Measurements from ENCODE around the gene OR1N2.
"Not testable (repeated sequence)": the region's sequence is repeated elsewhere in the genome, so short reads cannot be mapped to it uniquely, and the experiment has no call there.

The OR1N2 gene, protein sequence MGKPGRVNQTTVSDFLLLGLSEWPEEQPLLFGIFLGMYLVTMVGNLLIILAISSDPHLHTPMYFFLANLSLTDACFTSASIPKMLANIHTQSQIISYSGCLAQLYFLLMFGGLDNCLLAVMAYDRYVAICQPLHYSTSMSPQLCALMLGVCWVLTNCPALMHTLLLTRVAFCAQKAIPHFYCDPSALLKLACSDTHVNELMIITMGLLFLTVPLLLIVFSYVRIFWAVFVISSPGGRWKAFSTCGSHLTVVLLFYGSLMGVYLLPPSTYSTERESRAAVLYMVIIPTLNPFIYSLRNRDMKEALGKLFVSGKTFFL

DNA sequence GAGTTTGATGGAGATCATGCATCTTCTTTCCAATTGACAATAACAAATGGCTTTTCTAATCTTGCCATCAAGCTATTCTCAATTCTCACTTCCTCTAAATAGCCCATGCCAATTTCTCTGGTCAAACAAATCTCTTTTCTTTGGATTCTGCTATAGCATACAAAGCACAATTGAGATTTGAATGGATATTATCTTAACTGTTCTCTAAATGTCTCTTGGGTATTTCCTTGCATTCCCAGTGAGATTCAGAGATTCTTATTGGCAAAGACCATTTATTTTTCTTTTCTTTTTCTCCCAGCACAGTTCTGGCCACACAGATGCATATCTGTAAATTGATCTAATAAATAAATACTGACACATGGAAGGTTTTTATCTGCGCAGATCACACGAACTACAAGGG lies at the start of gene OR1N2:
OR1N2 (plus strand) TSS at position 301 of the 400 bp plus-strand sequence. CDS start 100 bp downstream, outside the sequence.
- DNase-seq = no peak

GRCh38 chr9:122506964-122507363 lies 45.9 kb upstream of the OR1N2 start:
- no peak for DNase-seq

DNA sequence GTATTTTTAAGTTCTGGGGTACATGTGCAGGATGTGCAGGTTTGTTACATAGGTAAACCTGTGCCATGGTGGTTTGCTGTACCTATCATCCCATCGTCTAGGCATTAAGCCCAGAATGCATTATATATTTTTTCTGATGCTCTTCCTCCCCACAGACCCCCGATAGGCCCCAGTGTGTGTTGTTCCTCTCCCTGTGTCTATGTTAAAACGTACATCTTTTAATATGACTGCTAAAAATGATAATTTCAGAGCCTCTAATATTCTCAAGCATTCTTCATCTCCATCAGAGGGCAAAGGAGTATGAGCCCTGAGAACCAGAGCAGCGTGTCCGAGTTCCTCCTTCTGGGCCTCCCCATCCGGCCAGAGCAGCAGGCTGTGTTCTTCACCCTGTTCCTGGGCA lies 42.4 kb upstream of the OR1N2 start, which contains the start of gene OR1J2:
OR1J2 (plus strand) TSS at position 301 of the 400 bp plus-strand sequence; CDS start at position 301, 0 bp downstream.
- DNase-seq = no peak

DNA sequence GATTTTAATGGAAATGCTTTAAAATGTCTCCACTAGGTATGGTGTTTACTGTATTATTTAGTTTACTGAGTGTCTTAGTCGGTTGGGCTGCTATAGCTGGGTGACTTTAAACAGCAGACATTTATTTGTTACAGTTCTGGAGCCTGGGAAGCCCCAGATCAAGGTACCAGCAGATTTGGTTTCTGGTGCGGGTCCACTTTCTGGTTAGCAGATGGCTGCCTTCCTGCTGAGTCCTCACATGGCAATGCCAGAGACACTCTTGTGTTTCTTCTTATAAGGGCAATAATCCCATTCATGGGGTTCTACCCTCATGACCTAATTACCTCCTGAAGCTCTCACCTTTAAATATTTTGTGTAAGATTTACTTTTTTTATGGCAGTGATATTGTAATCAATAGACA lies 34.7 kb upstream of the OR1N2 start:
- DNase-seq = no peak

DNA sequence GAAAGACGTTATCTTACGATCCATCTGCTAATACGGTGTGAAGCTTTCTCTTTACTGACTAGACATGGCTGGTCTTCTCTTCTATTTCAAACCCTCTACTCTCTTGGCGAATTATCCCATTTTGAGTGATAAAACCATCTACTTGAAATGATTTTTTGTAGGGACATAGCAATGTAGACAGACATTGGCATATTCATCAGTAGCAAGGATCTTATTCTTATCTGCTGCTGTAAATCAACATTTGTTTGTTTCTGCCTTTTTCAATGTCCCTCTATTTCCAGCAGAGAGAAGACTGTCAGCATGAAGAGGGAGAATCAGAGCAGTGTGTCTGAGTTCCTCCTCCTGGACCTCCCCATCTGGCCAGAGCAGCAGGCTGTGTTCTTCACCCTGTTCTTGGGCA lies 34.1 kb upstream of the OR1N2 start, which contains the start of gene OR1J4:
OR1J4 (plus strand) TSS at position 301 of the 400 bp plus-strand sequence; CDS start at position 301, 0 bp downstream.
- DNase-seq = no peak

GRCh38 chr9:122519376-122519775 lies 33.5 kb upstream of the OR1N2 start:
- no peak for DNase-seq

- no peak for DNase-seq
Observed at GRCh38 chr9:122526602-122527001, 26.3 kb upstream of the OR1N2 start.

DNA sequence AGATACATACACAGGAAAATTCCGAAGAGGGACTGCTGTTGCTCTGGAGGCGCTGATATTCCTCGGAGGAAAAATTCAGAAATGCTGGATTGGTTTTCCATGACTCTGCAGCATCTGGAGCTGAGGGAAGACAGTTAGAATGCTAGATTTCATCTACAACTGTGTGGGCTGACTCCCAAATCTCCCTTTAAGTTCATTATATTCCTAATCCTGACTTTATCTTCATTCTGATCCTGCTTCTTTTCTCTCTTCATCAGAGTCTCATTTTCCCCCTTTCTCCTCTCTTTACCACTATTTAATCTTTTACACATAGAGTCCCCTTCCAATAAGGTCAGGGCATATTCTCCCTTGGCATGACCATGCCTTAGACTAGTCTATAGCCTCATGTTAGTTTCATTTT lies 25.7 kb upstream of the OR1N2 start, which contains the start of gene OR1N1:
OR1N1 (minus strand) TSS at position 101 of the 400 bp plus-strand sequence; CDS start at position 101, 0 bp downstream.
- no peak for DNase-seq

GRCh38 chr9:122531157-122531556 lies 21.8 kb upstream of the OR1N2 start:
- not testable (repeated sequence) for DNase-seq

- DNase-seq = no peak
Observed at GRCh38 chr9:122536134-122536533, 16.8 kb upstream of the OR1N2 start.

DNA sequence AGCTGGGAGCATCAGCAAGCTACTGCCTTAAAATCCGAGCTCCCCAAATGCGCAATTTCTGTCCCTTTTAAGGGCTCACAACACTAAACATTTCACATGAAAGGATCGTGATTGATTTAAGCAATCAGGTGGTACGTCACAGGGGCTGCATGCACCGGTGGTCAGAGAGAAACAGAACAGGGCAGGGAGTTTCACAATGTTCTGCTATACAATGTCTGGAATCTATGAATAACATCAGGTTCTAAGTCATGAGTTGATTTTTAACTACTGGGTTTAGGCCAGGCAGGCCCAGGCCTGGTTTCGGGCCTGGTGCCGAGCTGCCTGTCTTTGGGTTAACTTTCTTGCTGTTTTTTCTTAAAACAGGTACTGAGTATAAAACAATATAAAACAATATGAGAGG lies 15.8 kb upstream of the OR1N2 start:
- not testable (repeated sequence) for DNase-seq

DNA sequence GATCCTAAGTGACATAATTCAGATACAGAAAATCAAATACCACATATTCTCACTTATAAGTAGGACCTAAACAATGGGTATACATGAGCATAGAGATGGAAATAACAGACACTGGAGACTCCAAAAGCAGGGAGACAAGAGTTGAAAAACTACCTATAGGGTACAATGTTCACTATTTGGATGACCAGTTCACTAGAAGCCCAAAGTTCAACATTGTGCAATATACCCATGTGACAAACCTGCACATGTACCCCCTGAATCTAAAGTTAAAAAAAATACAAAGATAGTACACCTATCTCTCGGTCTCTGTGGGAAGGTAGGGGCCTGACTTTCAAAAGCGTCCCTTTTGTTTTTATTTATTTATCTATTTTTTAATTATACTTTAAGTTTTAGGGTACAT lies 14.2 kb upstream of the OR1N2 start:
- DNase-seq = no peak

DNA sequence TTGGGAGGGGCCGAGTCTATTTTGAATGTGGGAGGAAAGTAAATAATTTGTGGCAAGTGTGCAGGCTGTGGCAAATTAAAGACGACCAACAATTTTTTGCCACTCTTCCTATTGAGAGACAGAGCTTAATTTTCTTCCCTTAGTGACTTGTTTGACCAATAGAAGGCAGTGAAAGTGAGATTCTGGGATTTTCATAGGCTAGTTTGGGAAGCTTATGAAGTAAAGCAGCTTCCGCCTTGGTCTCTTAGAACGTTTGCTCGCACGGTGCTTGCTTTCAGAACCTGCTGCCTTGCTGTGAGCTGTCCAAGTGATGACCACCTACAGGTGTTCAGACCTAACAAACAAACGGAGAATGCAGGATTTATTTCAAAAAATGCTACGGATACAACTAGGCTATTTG lies 6.7 kb upstream of the OR1N2 start:
- DNase-seq = no peak

- DNase-seq = no peak
Observed at GRCh38 chr9:122551371-122551770, 1.5 kb upstream of the OR1N2 start.

GRCh38 chr9:122561446-122561845 lies 8.5 kb downstream of the OR1N2 start:
- DNase-seq = no peak

GRCh38 chr9:122562134-122562760 lies 9.3 kb downstream of the OR1N2 start:
- DNase-seq = no peak

DNA sequence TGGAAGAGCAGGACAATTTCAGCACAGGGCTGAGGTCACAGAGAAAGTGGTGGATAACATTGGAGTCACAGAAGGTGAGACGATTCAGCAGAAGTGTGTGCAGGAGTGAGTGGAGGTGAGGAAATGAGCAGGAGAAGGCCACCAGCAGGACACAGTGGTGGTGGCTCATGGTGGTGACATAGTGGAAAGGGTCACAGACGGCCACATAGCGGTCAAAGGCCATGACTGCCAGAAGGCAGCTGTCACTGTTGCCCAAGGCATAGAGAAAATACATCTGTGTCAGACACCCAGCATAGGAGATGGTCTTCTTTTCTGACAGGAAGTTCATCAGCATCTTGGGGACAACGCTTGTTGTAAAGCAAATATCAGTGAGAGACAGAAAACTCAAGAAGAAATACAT lies 15.0 kb downstream of the OR1N2 start:
- DNase-seq = no peak

DNA sequence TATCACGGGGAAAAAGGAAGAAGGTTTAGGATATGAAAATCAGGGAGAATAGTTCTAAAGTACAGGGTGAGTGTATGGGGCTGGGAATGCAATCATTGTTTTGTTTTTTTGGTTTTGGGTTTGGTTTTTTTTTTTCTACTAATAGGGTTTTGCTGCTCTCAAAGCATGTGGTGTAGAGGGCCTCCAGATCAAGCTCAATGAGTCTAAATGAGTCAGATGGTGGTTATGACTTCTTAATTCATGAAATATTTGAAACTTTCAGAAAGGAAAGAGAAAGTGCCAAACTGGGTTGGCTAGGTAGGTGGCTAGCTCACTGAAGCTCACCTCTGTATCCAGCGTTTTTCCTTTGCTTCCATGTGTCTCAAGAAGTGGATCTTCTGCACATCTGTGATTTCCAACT lies 19.5 kb downstream of the OR1N2 start:
- DNase-seq = no peak

DNA sequence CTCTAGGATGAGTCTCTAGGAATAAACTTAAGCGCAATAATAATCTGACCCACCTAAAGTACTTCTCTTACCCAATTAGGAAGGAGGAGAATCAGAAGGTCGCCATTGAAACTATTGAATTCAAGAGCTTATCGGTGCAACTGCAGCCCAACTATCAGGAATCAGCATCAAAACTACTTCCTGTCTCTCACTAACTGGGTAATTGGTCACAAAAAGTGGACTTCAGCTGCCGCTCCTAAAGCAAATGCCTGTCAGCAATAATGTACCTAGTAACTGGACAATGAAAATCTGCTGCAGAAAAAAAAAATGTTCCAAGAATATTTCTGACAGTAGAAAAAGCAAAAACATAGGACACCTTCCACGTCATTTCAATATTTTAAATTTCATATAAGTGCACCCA lies 27.0 kb downstream of the OR1N2 start:
- DNase-seq = no peak

GRCh38 chr9:122580360-122580759 lies 27.4 kb downstream of the OR1N2 start:
- no peak for DNase-seq

DNA sequence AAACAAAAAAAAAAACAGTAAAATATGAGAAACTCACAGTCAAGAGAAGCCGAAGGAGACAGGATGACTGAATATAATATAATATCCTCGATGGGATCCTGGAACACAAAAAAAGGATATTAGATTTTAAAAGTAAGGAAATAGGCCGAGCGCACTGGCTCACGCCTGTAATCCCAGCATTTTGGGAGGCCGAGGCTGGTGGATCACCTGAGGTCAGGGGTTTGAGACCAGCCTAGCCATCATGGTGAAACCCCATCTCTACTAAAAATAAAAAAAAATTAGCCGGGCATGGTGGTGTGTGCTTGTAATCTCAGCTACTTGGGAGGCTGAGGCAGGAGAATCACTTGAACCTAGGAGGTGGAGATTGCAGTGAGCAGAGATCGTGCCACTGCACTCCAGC lies 30.4 kb downstream of the OR1N2 start, which contains the start of gene OR1L8:
OR1L8 (minus strand) TSS at position 101 of the 400 bp plus-strand sequence. CDS start 14,907 bp downstream, outside the sequence.
- DNase-seq = not testable (repeated sequence)
